ENCODE results near the gene TRAPPC2L.

DNA sequence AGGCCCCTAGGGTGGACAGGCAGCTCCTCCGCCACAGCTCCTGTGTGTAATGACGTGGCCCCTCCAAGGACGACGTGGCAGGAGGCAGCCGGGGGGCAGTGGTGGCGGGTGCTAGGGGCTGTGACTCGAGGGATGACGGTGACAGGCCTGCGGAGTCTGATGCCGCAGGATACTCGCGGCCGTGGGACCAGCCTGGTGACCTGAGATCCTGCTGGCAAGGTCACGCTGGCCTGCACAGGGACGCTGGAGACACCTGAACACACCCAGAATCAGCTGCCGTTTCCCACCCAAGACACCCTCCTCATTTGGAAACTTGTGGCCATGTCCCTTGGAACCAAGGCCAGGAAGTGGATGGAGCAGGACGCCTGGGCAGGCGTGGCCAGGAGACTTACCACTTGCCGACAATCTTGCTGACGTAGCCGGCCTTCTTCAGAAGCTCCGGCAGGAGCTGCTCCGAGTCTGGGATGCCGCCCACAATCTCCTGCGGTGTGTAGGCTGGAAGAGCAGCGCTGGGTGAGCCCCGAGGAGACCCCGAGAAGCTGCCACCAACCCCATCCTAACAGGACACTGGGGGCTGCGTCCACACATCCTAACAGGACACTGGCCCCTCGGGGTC is 16.2 kb upstream of the TRAPPC2L start:
- TF ChIP-seq REST (IDR thresholded peaks at IDR 0.05; ENCODE audit: low read depth, low read length) (no peak), POLR2AphosphoS2 (IDR thresholded peaks at IDR 0.05; ENCODE audit: low read depth, low read length) (no peak), FOXK2 (IDR thresholded peaks at IDR 0.05) (no peak), EED (IDR thresholded peaks at IDR 0.05; ENCODE audit: low read depth) (no peak), SRF (IDR thresholded peaks at IDR 0.05; ENCODE audit: low read depth in 2 of 2, low read length in 2 of 2) (no peak), NFIC (IDR thresholded peaks at IDR 0.05; ENCODE audit: low read depth, low read length) (no peak), STAT3 (IDR thresholded peaks at IDR 0.05; ENCODE audit: low read depth, low read length) (no peak), RAD21 (IDR thresholded peaks at IDR 0.05; ENCODE audit: insufficient read depth, low read depth, low read length) (no peak), JUNB (IDR thresholded peaks at IDR 0.05) (no peak), BACH1 (IDR thresholded peaks at IDR 0.05; ENCODE audit: borderline replicate concordance) (no peak), POLR2A (IDR thresholded peaks at IDR 0.05; ENCODE audit: low read depth, low read length) (no peak), ZBED1 (IDR thresholded peaks at IDR 0.05; ENCODE audit: borderline replicate concordance) (no peak), CHD2 (IDR thresholded peaks at IDR 0.05; ENCODE audit: borderline replicate concordance, low read depth, low read length) (no peak)
- TF ChIP-seq, protein P1, sequence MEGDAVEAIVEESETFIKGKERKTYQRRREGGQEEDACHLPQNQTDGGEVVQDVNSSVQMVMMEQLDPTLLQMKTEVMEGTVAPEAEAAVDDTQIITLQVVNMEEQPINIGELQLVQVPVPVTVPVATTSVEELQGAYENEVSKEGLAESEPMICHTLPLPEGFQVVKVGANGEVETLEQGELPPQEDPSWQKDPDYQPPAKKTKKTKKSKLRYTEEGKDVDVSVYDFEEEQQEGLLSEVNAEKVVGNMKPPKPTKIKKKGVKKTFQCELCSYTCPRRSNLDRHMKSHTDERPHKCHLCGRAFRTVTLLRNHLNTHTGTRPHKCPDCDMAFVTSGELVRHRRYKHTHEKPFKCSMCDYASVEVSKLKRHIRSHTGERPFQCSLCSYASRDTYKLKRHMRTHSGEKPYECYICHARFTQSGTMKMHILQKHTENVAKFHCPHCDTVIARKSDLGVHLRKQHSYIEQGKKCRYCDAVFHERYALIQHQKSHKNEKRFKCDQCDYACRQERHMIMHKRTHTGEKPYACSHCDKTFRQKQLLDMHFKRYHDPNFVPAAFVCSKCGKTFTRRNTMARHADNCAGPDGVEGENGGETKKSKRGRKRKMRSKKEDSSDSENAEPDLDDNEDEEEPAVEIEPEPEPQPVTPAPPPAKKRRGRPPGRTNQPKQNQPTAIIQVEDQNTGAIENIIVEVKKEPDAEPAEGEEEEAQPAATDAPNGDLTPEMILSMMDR (IDR thresholded peaks at IDR 0.05 in 2 of 3, conservative IDR thresholded peaks at IDR 0.05 in 1 of 3; ENCODE audit: control insufficient read depth in 2 of 3, extremely low read depth in 1 of 3, insufficient read depth in 1 of 3, low read depth in 3 of 3, low read length in 3 of 3): no peak

All from GM12878 (cell line).